Activated CD4-positive, CD25-positive, alpha-beta regulatory T cell (primary cell): ENCODE results near the gene ASB3.
A peak's percentile ranks its signal among the peaks of the same experiment; 100 is the strongest.
"Not testable (repeated sequence)": the region's sequence is repeated elsewhere in the genome, so short reads cannot be mapped to it uniquely, and the experiment has no call there.

Experiments
- DNase-seq, 4 experiments: peaks; one replicate each; lab custom pipeline; 2025; lab: John Stamatoyannopoulos, UW

Gene ASB3, protein sequence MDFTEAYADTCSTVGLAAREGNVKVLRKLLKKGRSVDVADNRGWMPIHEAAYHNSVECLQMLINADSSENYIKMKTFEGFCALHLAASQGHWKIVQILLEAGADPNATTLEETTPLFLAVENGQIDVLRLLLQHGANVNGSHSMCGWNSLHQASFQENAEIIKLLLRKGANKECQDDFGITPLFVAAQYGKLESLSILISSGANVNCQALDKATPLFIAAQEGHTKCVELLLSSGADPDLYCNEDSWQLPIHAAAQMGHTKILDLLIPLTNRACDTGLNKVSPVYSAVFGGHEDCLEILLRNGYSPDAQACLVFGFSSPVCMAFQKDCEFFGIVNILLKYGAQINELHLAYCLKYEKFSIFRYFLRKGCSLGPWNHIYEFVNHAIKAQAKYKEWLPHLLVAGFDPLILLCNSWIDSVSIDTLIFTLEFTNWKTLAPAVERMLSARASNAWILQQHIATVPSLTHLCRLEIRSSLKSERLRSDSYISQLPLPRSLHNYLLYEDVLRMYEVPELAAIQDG

DNA sequence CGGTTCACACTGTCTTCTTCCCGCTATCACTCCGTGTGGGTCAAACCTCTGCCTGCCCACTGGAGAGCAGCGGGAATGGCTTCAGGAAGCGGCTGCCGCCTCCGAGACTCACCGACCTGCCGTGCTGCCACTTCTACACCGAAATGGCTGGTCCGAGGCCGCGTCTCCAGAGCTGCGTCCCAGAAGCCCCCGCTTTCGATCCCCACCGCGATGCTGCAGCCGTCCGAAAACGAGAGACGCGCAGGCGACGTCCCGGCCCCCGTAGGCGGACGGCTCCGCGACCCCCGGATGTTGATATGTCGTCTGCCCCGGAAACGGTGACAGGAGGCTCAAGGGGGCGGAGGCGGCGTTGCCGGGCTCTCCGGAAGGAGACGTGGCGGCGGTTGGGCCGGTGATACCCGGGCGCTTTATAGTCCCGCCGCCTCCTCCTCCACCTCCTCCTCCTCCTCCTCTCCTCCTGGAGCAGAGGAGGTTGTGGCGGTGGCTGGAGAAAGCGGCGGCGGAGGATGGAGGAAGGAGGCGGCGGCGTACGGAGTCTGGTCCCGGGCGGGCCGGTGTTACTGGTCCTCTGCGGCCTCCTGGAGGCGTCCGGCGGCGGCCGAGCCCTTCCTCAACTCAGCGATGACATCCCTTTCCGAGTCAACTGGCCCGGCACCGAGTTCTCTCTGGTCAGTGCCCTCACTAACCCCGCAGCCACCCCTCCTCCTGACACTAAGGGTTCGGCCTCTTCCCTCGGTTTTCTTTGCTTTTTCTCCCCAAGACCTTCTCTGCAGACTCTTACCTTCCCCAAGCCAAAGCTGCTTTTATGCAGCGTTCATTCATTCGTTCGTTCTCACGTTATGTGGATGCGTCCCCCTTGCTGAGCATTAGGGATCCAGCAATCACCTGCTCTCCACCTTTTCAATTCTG is at the start of gene ASB3, which contains the start of gene ERLEC1:
Gene ASB3, minus strand, starts transcription at position 249 of the 909 bp plus-strand sequence. CDS start 21,381 bp downstream, outside the sequence.
Gene ERLEC1, plus strand, starts transcription at position 340 of the 909 bp plus-strand sequence. Its CDS starts 167 bp downstream, at position 507.
- DNase-seq = peak; percentile 70 to 82 (median 76)

DNA sequence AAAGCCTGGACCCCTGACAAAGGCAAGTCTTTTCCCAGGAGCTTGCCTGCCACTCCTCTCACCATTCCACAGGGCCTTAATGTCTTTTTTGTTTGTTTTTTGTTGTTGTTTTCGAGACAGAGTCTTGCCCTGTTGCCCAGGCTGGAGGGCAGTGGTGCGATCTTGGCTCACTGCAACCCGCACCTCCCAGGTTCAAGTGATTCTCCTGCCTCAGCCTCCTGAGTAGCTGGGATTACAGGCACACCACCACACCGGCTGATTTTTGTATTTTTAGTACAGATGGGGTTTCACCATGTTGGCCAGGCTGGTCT is 43.2 kb upstream of the ASB3 start:
- not testable (repeated sequence) for DNase-seq

DNA sequence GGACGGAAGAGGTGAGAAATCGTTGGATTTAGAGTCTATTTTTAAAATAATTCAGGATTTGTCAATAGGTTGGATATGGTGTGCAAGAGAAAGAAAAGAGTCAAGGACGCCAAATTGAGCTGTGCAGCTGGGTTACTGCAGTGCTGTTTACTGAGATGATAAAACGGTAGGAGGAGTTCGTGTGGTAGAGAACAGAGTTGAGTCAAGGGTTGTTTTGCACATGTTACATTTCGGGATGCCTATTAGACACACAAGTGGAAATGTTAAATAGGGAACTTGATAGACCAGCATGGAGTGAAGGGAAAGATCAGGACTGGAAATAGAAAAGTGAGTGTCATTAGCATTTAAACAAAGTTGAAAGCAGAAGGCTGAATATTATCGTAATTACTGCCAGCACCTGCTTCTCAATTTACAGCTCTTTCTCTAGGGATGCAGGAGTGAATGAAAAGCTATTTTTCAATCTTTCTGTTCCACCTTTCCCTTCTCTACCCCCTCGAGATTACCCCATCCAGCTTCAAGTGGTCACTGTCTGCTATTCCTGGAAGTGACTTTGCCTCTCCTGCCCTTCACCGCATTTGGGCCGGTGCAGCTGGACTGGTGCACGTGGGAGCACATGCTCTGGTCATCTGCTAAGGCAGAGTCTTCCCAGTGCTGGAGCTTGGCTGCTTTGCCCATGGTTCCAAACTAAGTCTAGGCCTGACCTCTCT is 42.7 kb upstream of the ASB3 start:
- no peak for DNase-seq

DNA sequence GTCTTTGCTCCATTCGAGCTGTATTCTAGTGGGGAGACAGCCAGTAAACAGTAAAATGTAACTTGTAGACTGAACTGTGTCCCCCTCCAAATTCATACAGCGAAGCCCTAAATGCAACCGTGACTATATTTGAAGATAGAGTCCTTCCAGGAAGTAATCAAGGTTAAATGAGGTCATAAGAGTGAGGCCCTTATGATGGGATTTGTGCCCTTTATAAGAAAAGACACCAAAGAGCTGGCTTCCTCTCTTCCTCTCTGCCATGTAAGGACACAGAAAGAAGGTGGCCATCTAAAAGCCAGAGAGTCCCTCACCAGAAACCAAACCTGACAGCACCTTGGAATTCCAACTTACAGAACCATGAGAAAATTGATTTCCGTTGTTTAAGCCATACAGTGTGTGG is 41.6 kb upstream of the ASB3 start:
- DNase-seq = no peak

DNA sequence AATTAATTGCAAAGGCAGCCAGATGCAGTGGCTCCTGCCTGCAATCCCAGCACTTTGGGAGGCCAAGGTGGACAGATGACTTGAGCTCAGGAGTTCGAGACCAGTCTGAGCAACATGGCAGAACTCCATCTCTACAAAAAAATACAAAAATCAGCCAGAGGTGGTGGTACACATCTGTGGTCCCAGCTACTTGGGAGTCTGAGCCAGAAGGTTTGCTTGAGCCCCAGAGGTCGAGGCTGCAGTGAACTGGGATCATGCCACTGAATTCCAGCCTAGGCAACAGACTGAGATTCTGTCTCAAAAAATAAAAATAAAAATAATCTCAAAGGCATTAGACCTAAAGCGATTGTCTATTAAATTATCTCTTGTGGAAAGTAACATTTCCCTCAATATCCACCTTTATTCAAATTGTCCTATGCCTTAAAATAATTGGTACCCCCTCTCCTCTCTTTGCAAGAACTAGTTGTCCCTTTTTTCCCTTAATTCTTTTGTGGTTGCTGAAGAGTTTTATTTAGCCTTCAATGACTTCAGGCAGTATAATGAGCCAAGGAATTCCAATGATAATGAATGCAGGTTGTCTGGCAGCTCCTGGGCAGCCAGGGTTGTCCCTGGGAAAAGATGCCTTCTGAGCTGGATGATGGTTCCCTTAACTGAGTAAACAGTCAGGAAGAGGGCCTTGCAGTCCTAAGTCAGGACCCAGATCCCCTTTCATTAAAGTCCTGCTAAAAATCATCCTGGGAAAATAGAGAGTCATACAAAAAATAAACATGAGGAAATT is 40.8 kb upstream of the ASB3 start:
- no peak for DNase-seq

DNA sequence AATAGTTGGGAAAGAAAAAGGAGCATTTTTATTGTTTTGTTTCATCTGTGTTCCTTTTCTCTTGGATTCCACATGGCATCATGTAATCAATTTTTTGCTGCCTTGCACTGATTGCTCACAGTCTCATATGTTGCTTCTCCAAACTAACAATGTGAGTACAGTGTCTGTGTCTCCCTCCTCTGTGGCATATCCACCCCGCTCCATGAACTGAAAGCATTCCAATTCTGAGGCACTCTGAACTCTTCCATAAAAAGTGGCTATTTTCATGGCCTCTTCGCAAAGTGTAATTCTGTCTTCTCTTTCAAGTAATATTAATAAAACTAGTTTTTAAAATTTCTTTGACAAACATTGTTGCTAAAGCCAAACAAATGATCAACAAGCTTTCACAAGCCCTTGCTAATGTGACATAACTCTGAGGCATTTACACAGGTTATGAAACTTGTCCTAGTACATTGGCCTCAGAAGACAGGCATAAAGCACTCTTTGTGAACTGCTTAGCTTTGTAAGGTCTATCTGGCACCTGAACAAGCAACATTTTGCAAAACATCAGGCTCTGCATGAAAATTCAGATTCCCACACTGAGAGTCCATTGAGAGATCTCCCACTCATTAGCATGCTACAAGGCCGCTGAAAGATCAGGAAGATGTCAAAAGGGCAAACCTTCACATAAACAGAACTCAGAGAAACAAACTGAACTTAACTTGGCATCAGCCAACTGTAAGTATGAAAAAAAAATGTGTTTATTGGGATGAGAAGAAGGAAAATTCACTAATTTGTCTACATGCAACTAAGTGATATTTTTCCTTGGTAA is 40.0 kb upstream of the ASB3 start:
- DNase-seq = no peak

DNA sequence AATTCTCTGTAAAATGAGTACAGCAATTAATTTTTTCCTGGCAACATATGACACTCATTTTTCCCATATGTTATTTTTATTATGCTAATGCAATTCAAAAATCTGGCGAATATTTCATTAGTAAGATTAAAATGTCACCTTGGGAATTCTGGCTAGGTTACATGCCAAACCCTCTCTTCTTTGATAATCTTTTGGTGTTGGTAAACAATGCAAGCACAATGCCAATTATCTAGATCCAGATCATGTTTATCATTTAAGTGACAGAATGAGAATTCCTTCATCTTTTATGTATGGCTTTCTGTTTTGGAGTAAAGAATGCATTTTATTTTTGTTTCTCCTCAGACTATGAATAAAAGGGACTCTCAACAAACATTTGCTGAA is 39.3 kb upstream of the ASB3 start:
- no peak for DNase-seq

DNA sequence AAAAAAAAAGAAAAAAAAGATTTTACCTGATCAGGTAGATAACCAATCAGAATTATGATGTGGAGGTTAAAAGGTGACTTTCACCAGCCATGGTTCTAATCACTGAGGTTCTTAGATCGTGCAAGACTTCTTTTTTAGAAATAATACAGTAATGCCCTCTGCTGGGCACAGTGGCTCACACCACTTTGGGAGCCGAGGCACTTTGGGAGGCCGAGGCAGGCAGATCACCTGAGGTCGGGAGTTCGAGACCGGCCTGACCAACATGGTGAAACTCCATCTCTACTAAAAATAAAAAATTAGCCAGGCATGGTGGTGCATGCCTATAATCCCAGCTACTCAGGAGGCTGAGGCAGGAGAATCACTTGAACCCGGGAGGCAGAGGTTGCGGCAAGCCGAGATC is 36.9 kb upstream of the ASB3 start:
- not testable (repeated sequence) for DNase-seq

DNA sequence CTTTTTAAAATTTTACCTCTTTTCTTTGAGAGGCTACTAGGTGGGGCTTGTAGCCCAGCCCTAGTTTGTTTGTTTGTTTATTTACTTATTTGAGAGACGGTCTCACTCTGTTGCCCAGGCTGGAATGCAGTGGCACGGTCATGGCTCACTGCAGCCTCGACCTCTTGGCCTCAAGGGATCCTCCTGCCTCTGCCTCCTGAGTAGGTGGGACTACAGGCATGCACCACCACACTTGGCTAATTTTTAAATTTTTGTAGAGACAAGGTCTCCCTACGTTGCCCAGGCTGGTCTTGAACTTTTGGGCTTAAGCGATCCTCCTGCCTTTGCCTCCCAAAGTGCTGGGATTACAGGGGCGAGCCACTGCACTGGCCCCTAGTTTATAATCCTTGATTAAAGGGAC is 35.1 kb upstream of the ASB3 start:
- DNase-seq = no peak

DNA sequence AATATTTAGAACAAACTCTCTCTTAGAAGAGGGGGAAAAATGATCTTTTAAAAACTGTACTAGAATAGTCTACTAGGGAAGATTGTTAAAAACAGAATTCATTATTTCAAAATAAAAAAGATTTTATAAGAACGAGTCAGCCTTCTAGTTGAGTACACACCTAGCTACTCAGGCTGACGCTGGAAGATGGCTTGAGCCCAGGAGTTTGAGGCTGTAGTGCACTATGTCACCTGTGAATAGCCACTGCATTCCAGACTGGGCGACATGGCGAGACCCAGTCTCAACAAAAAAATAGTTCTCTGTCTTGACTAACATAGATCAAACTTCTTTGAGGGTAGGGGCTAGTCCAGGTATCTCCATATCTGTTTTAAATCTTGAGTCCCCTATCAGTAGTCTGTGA is 34.0 kb upstream of the ASB3 start:
- DNase-seq = no peak

DNA sequence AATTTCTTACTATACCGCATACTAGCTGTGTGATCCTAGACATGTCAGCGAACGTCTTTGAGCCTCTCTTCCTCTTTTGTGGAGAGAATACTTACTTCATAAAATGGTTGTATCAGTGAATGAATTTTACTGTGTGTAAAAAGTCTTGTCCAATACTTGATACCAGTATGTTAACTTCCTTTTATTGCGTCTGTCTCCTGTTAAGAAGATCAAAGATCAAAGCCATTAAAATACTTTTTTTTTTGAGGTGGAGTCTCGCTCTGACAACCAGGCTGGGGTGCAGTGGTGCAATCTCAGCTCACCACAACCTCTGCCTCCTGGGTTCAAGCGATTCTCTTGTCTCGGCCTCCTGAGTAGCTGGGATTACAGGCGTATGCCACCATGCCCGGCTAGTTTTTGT is 33.3 kb upstream of the ASB3 start:
- DNase-seq = no peak

DNA sequence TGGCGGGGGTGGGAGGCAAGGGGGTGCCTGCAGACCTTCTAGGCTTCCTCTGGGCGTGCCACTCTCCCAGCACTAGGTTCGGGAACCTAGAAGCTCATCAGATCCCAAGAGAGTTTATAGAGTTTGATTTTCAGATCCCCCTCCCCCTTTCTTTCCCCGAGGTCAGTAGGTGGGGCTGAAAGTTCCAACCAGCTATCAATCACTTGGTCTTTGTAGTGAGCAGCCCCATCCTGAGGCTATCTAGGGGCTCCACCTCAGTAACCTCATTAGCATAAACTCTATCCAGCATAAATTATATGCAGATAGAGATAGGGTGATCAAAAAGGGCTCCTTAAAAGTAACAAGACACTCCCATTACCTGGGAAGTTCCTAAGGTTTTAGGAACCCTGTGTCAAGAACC is 32.9 kb upstream of the ASB3 start:
- no peak for DNase-seq

DNA sequence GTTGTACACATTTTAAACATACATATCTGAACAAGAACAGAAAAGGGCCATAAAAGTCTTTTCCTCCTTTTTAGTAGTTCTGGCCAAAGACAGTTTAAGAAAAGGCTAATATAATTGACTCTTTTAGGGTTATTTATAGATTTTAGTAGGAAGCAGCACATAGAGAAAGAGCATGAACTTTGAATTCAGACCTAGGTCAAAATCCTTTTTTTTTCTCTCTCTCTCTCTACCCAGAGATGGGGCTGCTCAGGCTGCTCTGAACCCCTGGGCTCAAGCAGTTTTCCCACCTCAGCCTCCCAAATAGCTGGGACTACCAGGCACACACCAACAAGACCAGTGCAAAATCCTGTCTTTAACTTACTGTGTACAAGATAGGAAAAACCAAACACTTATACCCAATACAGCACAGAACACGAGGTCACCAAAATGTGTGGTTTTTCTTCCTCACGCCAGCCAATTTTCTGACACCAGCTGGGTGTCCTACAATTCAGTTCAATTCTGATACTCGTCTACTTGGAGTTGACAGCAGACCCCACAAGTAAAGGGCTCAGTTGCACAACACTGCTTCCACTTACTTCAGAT is 32.2 kb upstream of the ASB3 start:
- DNase-seq = no peak

DNA sequence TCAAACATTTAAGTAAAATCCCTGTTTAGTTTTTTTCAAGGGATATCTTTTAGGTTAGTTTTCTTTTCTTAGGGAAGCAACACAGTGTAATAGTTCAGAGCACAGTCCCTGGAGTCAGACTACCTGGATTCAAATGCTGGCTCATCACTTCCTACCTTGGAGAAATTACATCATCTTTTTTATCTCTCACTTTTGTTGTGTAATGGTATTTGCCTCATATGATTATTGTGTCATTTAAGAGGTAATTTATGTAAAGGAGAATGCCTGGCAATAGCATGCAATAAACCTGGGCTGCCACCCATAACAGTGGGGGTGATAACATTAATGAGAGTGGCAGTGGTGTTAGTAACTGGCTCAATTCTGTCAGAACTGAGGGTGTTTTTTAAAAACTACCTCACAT is 26.4 kb upstream of the ASB3 start:
- no peak for DNase-seq

DNA sequence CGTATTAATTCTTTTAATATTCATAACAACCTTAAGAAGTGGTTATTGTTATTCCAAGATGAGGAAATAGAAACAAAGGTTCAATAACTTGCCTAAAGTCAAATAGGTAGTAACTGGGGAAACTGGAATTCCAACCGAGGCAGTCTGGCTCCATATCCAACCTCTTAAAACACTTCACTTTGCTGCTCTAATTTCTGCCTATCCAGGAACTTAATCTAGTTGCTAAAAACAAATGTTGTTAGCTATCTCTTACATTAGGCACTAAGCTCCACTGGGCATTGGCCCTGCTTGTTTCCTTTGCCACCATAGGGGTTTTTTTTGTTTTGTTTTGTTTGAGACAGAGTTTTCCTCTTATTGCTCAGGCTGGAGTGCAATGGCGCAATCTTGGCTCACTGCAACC is 24.8 kb upstream of the ASB3 start:
- DNase-seq = no peak

DNA sequence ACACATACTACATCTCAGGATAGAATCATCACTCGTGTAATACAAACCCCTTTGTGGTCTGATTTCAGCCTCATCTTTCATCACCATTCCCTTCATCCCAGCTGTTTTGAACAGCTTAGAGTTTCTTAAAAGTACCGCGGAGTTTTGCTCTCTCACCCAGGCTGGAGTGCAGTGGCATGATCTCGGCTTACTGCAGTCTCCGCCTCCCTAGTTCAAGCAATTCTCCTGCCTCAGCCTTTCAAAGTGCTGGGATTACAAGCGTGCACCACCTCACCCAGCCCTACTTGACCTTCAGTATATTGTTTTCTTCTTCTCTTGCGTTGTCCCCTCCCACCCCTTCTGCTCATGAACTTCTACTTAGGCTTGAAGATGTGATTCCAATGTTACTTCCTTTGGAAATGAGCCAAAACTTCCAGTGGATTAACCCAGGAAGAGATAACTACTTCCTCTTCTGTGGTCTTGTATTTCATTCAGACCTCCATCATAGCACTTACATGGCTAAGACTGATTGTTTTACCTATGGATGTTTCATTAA is 15.9 kb upstream of the ASB3 start:
- DNase-seq = no peak

DNA sequence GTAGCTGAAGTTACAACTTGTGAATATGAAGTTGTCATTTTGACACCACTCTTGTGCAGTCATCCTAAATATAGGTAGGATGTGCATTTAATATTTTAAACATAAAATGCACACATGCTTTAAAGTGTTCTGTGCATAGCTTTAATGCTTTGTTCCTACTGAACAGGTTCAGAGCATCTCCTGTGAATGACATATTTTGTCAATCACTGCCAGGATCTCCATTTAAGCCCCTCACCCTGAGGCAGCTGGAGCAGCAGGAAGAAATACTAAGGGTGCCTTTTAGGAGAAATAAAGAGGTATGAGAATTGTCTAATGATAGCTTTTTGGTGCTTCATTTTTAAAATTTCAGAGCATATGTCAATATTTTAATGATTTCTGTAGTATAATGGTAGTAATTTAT is 14.8 kb upstream of the ASB3 start:
- no peak for DNase-seq

DNA sequence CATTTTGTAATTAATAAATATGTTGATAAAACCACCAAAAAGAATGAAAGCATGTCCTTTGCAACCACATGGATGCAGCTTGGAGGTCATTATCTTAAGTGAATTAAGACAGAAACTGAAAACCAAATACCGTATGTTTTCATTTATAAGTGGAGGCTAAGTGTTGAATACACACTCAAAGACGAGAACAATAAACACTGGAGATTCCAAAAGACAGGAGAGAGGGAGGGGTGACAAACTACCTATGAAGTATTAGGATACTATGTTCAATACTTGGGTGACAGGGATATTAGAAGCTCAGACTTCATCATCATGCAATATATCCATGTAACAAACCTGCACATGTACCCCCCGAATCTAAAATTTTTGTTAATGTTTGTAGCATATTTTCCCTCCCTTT is 7.1 kb upstream of the ASB3 start:
- DNase-seq = no peak

DNA sequence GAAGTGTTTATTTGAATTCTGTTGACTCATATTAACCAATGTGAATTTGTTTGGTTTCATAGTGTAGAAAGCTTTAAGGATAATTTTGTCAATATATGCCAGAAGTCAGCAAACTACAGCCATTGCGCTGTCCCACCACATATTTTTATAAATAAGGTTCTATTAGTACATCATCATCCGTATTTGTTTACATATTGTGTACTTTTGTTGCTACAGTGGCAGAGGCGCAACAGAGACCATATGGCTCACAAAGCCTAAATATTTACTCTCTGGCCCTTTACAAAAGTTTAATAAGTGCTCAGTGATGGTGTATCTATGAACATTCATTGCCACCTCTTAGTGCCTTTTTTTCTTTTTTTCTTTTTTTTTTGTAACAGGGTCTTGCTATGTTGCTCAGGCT is 6.5 kb upstream of the ASB3 start:
- no peak for DNase-seq
